B cell (primary cell): ENCODE measurements around the gene ENG. TPM values are rescaled to one million over a fixed set of nuclear protein-coding genes. Genes with fewer than 3 reads are reported as not detected.
A peak's percentile ranks its signal among the peaks of the same experiment; 100 is the strongest.

Experiments
- ATAC-seq: fragments of 200-7000 bp; cut with Tn5 transposase; one replicate; pipeline ENCODE4 v1.10.0; 2021; ENCODE audit warnings: low read depth, mild to moderate bottlenecking, moderate number of reproducible peaks, moderate library complexity
- CTCF ChIA-PET: fragments of 350-600 bp; sonication (Branson Sonifier 250); formaldehyde crosslinking; loops from one replicate; lab custom pipeline; 2021; ENCODE audit warnings: antibody characterized with exemption, inconsistent platforms; lab: Charles Lee
- POLR2A ChIA-PET: fragments of 350-600 bp; sonication (Branson Sonifier 250); formaldehyde crosslinking; loops from one replicate; lab custom pipeline; 2021; ENCODE audit warnings: antibody characterized with exemption; lab: Charles Lee
- DNase-seq: peaks from one replicate; pipeline ENCODE4 v3.0.0; 2013
- H2AFZ ChIP-seq: 2 replicates; pipeline ENCODE4 v1.6.1; 2012; ENCODE audit warnings: mild to moderate bottlenecking, low read depth, low read length; ENCODE audit not compliant: insufficient read depth, poor library complexity, severe bottlenecking
- H3K27ac ChIP-seq, 2 donors: 1 replicate in 1 of 2; 2 replicates in 1 of 2; pipeline ENCODE4 v1.5.1; 2012 to 2013; ENCODE audit warnings: low read length in 2 of 2, mild to moderate bottlenecking in 2 of 2, moderate library complexity in 1 of 2
- H3K27me3 ChIP-seq, 4 experiments: fragments of 200-600 bp in 1 of 4; sonication (generic) in 1 of 4; replicated peaks in 1 of 4; 1 replicate in 2 of 4; 2 replicates in 2 of 4; pipeline versions ENCODE4 v1.6.1 to v1.7.0; 2013 to 2016; ENCODE audit warnings: low read length in 3 of 4, mild to moderate bottlenecking in 2 of 4, mixed read lengths in 1 of 4, moderate library complexity in 1 of 4; ENCODE audit not compliant: insufficient read depth in 4 of 4, control insufficient read depth in 3 of 4; ENCODE audit errors: control extremely low read depth in 1 of 4
- H3K36me3 ChIP-seq, 2 experiments: replicated peaks in 1 of 2; 1 replicate in 1 of 2; 2 replicates in 1 of 2; pipeline versions ENCODE4 v1.6.1 to v1.7.1; 2013; ENCODE audit warnings: low read length in 1 of 2; ENCODE audit not compliant: insufficient read depth in 2 of 2, control insufficient read depth in 1 of 2; ENCODE audit errors: control extremely low read depth in 1 of 2, extremely low read depth in 1 of 2
- H3K4me1 ChIP-seq, 2 donors: fragments of 200-600 bp in 1 of 2; sonication (generic) in 1 of 2; 1 replicate in 1 of 2; 2 replicates in 1 of 2; pipeline versions ENCODE4 v1.5.1 to v1.6.1; 2013 to 2017; ENCODE audit warnings: low read length in 2 of 2; ENCODE audit not compliant: control insufficient read depth in 2 of 2, insufficient read depth in 2 of 2
- H3K4me2 ChIP-seq: replicated peaks from 2 replicates; pipeline ENCODE3; 2012; ENCODE audit warnings: mild to moderate bottlenecking, low read depth, low read length; ENCODE audit not compliant: poor library complexity, severe bottlenecking
- H3K4me3 ChIP-seq, 5 experiments: fragments of 200-600 bp in 1 of 5; sonication (generic) in 1 of 5; 1 replicate in 3 of 5; 2 replicates in 2 of 5; pipeline versions ENCODE4 v1.5.1 to v1.7.0; 2011 to 2016; ENCODE audit warnings: low read length in 4 of 5, mild to moderate bottlenecking in 4 of 5, low read depth in 2 of 5, control low read depth in 1 of 5, moderate library complexity in 1 of 5; ENCODE audit not compliant: insufficient read depth in 1 of 5; ENCODE audit errors: control extremely low read depth in 1 of 5, extremely low read depth in 1 of 5
- H3K79me2 ChIP-seq: fragments of 200-600 bp; sonication (generic); one replicate; pipeline ENCODE4 v1.6.0; 2016; ENCODE audit warnings: low read length; ENCODE audit not compliant: control insufficient read depth, insufficient read depth
- H3K9ac ChIP-seq: fragments of 200-600 bp; sonication (generic); 2 replicates; pipeline ENCODE4 v1.6.1; 2017; ENCODE audit warnings: mild to moderate bottlenecking, low read length, moderate library complexity
- H3K9me3 ChIP-seq, 3 donors: one replicate each; pipeline versions ENCODE4 v1.6.1 to v1.7.1; 2013; ENCODE audit warnings: low read length in 2 of 3; ENCODE audit not compliant: control insufficient read depth in 2 of 3, insufficient read depth in 1 of 3; ENCODE audit errors: control extremely low read depth in 1 of 3
- H4K20me1 ChIP-seq: 2 replicates; pipeline ENCODE4 v1.6.0; 2012; ENCODE audit warnings: mild to moderate bottlenecking, low read length; ENCODE audit not compliant: insufficient read depth, control insufficient read depth, poor library complexity, severe bottlenecking
- H3K27ac Mint-ChIP-seq: one replicate; pipeline ENCODE4 v1.8.0; 2021; ENCODE audit warnings: mixed read lengths
- H3K27me3 Mint-ChIP-seq: one replicate; pipeline ENCODE4 v1.8.0; 2021; ENCODE audit warnings: mixed read lengths
- H3K4me1 Mint-ChIP-seq: one replicate; pipeline ENCODE4 v1.8.0; 2021; ENCODE audit warnings: mixed read lengths
- H3K4me3 Mint-ChIP-seq: one replicate; pipeline ENCODE4 v1.8.0; 2021; ENCODE audit warnings: mixed read lengths
- H3K9me3 Mint-ChIP-seq: one replicate; pipeline ENCODE4 v1.8.0; 2022; ENCODE audit warnings: mixed read lengths; ENCODE audit not compliant: insufficient read depth
- EZH2 ChIP-seq: IDR thresholded peaks from 2 replicates; pipeline ENCODE4 v1.6.1; 2012; ENCODE audit warnings: borderline replicate concordance, low read depth, mild to moderate bottlenecking, moderate library complexity, low read length; ENCODE audit not compliant: insufficient read depth, poor library complexity, severe bottlenecking
- WGBS: methylation state at CpG from one replicate; pipeline ENCODE4 v1.1.5; 2013; ENCODE audit warnings: missing lambda C conversion rate; ENCODE audit not compliant: insufficient coverage; 5-methylcytosine and 5-hydroxymethylcytosine counted together
- intact Hi-C: fragments of 100-400 bp; cut with micrococcal nuclease; formaldehyde crosslinking; loops from one replicate; pipeline ENCODE4 v1.10.0; 2022
- polyA plus RNA-seq: library from polyadenylated mRNA; depleted of rRNA; stranded (reverse); fragments of >200 nt; gene quantifications from 2 replicates; pipeline ENCODE4 v1.2.3, GENCODE V29; 2012
- total RNA-seq, 2 donors: library from RNA; stranded (reverse); fragments of 120-200 nt in 1 of 2; gene quantifications; 1 replicate in 1 of 2; 2 replicates in 1 of 2; pipeline versions ENCODE4 v1.2.3 to v1.2.4, GENCODE V29; 2013 to 2022
- TF ChIP-seq, protein P1 (sequence below): fragments of 200-600 bp; IDR thresholded peaks from one replicate; pipeline ENCODE4 v1.8.0; 2022; ENCODE audit warnings: antibody characterized with exemption, mild to moderate bottlenecking

ENG gene
- total and polyA plus RNA-seq, 2 donors (not counting 1 experiment from before 2014, with no cell fraction given): 5.4 to 12.6 TPM

DNA sequence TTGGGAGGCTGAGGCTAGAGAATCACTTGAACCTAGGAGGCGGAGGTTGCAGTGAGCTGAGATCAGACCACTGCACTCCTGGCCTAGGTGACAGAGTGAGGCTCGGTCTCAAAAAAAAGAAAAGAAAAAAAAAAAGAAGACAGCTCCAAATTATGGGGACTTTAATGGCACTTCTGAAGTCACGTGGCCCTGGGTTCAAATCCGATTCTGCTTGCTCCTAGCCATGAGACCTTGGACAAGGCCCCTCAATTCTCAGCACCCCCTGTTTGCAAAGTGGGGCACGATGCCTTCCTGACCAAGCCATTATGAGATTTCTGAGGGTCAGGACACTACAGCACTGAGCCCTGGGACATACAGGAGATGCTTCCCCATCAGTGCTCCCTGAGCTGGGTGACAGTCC lies 1.1 kb upstream of the ENG start:
- 93% methylated on average over 4 of the region's 5 CpGs for WGBS
- ChIA-PET CTCF (interaction anchor here (1.2 to 3.2 kb wide), 6 partner anchors 9 to 121 kb away, joined by 3 to 23 read pairs (median 5); partner anchors contain the start of gene TOR2A), POLR2A (interaction anchor here (0.6 to 1.2 kb wide), 3 partner anchors 22 to 62 kb away, joined by 4 to 8 read pairs (median 5); partner anchors contain the start of gene ST6GALNAC4)
- Mint-ChIP-seq H3K4me1 (peaks cover 44% of the 10 kb centered on the region), H3K9me3 (no peaks in the 10 kb centered on the region), H3K27ac (peak overlapping the region; percentile 61), H3K4me3 (peak overlapping the region; percentile 58), H3K27me3 (no peaks in the 10 kb centered on the region)
- H3K9me3 ChIP-seq: peaks cover 0 to under 1% (median 0%) of the 10 kb centered on the region in 3 donors
- no peaks in the 10 kb centered on the region for H3K27me3 ChIP-seq
- ATAC-seq (no peak), DNase-seq (no peak)
- no peak overlapping the region for H3K9ac ChIP-seq
- no peak overlapping the region for H3K4me3 ChIP-seq
- H4K20me1 ChIP-seq: no peaks in the 10 kb centered on the region
- peaks cover 40 to 62% of the 10 kb centered on the region in 2 donors for H3K4me1 ChIP-seq
- H3K79me2 ChIP-seq: peaks cover 4% of the 10 kb centered on the region
- H2AFZ ChIP-seq: no peak overlapping the region
- no peak for TF ChIP-seq EZH2
- TF ChIP-seq, protein P1, sequence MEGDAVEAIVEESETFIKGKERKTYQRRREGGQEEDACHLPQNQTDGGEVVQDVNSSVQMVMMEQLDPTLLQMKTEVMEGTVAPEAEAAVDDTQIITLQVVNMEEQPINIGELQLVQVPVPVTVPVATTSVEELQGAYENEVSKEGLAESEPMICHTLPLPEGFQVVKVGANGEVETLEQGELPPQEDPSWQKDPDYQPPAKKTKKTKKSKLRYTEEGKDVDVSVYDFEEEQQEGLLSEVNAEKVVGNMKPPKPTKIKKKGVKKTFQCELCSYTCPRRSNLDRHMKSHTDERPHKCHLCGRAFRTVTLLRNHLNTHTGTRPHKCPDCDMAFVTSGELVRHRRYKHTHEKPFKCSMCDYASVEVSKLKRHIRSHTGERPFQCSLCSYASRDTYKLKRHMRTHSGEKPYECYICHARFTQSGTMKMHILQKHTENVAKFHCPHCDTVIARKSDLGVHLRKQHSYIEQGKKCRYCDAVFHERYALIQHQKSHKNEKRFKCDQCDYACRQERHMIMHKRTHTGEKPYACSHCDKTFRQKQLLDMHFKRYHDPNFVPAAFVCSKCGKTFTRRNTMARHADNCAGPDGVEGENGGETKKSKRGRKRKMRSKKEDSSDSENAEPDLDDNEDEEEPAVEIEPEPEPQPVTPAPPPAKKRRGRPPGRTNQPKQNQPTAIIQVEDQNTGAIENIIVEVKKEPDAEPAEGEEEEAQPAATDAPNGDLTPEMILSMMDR: no peak
- no peaks in the 10 kb centered on the region for H3K36me3 ChIP-seq
- intact Hi-C loops: no loop called here
- H3K27ac ChIP-seq: no peak overlapping the region
- no peak overlapping the region for H3K4me2 ChIP-seq

DNA sequence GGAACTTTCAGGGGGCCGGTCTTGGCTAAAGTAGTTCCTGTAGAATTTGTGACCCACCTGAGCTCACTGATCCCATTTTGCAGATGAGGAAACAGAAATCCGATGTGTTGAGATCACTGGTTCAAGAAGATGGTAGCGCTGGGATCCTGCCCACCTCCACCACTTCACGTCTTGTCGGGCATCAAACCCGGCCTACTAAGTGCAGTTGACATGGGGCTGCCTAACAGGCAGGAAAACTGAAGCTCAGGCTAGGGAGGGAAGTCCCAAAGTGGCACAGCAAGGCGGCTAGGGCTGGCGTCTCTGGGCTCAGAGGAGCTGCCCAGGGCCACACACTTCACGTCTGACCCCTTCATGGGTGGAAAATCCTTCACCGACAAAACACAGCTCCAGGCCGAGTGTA lies 502 bp upstream of the ENG start:
- peak overlapping the region; percentile 98 for H3K4me2 ChIP-seq
- Mint-ChIP-seq H3K4me1 (peaks cover 42% of the 10 kb centered on the region), H3K4me3 (peak overlapping the region; percentile 29), H3K9me3 (no peaks in the 10 kb centered on the region), H3K27ac (peak overlapping the region; percentile 53), H3K27me3 (no peaks in the 10 kb centered on the region)
- ATAC-seq: no peak
- WGBS: 73% methylated on average over 10 of the region's 11 CpGs
- DNase-seq: no peak
- no peaks in the 10 kb centered on the region for H3K36me3 ChIP-seq
- peak overlapping the region; percentile 87 for H2AFZ ChIP-seq
- H3K27me3 ChIP-seq: no peaks in the 10 kb centered on the region
- H3K9ac ChIP-seq: peak overlapping the region; percentile 84
- H3K4me1 ChIP-seq: peaks cover 36 to 57% of the 10 kb centered on the region in 2 donors
- peak overlapping the region in 1 of 2 donors; percentile 46 for H3K27ac ChIP-seq
- intact Hi-C loops: no loop called here
- ChIA-PET CTCF (interaction anchor here (1.2 to 3.2 kb wide), 6 partner anchors 10 to 120 kb away, joined by 3 to 23 read pairs (median 5); partner anchors contain the start of gene TOR2A), POLR2A (interaction anchor here (0.6 to 1.7 kb wide), 3 partner anchors 8 to 150 kb away, joined by 4 to 8 read pairs (median 5); partner anchors contain the start of gene ST6GALNAC4)
- peak overlapping the region in 3 of 5 experiments; percentile 17 to 64 (median 45) for H3K4me3 ChIP-seq
- no peaks in the 10 kb centered on the region for H4K20me1 ChIP-seq
- TF ChIP-seq, protein P1: no peak
- no peak for TF ChIP-seq EZH2
- H3K79me2 ChIP-seq: peaks cover 8% of the 10 kb centered on the region
- peaks cover 0 to 6% (median 0%) of the 10 kb centered on the region in 3 donors for H3K9me3 ChIP-seq
